Stimulated activated CD4-positive, alpha-beta T cell treated with anti-CD3 and anti-CD28 coated beads, Interleukin-4, amount 100 ng/mL, for 48 hours (primary cell): ENCODE measurements around the gene GRK5.
"Not testable (repeated sequence)": the region's sequence is repeated elsewhere in the genome, so short reads cannot be mapped to it uniquely, and the experiment has no call there.

Source experiments
- DNase-seq, 2 donors: peaks; one replicate each; pipeline ENCODE4 v3.0.0-alpha.2; 2020; ENCODE audit warnings: low read depth in 2 of 2

The GRK5 gene

GRCh38 chr10:119274519-119275045, 67.2 kb downstream of the GRK5 start:
- DNase-seq: no peak

- DNase-seq: no peak
These were observed 67.7 kb downstream of the GRK5 start for GRCh38 chr10:119275085-119275484.

GRCh38 chr10:119276194-119276593, 68.8 kb downstream of the GRK5 start:
- not testable (repeated sequence) for DNase-seq

- no peak for DNase-seq
These were observed 70.8 kb downstream of the GRK5 start for GRCh38 chr10:119278126-119278709.

GRCh38 chr10:119279441-119279840, 72.1 kb downstream of the GRK5 start:
- no peak for DNase-seq

- DNase-seq: no peak
These were observed 74.3 kb downstream of the GRK5 start for GRCh38 chr10:119281581-119282071.

GRCh38 chr10:119282446-119282845, 75.1 kb downstream of the GRK5 start:
- DNase-seq: no peak

- DNase-seq: no peak
These were observed 76.0 kb downstream of the GRK5 start for GRCh38 chr10:119283387-119283786.

GRCh38 chr10:119283818-119284217, 76.4 kb downstream of the GRK5 start:
- no peak for DNase-seq

GRCh38 chr10:119284679-119285096, 77.3 kb downstream of the GRK5 start:
- no peak for DNase-seq

GRCh38 chr10:119285495-119286267, 78.3 kb downstream of the GRK5 start:
- DNase-seq: no peak

- DNase-seq: no peak
These were observed 79.1 kb downstream of the GRK5 start for GRCh38 chr10:119286516-119286915.

- no peak for DNase-seq
These were observed 79.7 kb downstream of the GRK5 start for GRCh38 chr10:119286983-119287633.

- no peak for DNase-seq
These were observed 81.2 kb downstream of the GRK5 start for GRCh38 chr10:119288574-119289001.

GRCh38 chr10:119289227-119289920, 82.0 kb downstream of the GRK5 start:
- DNase-seq: no peak

- DNase-seq: no peak
These were observed 83.1 kb downstream of the GRK5 start for GRCh38 chr10:119290301-119291048.

- DNase-seq: no peak
These were observed 84.0 kb downstream of the GRK5 start for GRCh38 chr10:119291223-119291900.

- DNase-seq: no peak
These were observed 85.8 kb downstream of the GRK5 start for GRCh38 chr10:119292968-119293760.

GRCh38 chr10:119296703-119297102, 89.3 kb downstream of the GRK5 start:
- DNase-seq: no peak
